GM12872 (cell line): ENCODE results near the gene CEP63.

Source experiments
- CTCF ChIP-seq: IDR thresholded peaks from 3 replicates; pipeline ENCODE4 v1.5.1; 2011; ENCODE audit warnings: low read depth, mild to moderate bottlenecking, low read length, moderate library complexity; ENCODE audit not compliant: insufficient read depth

CEP63 gene

GRCh38 chr3:134610432-134611385 lies 124.9 kb downstream of the CEP63 start:
- no peak for TF ChIP-seq CTCF

- no peak for TF ChIP-seq CTCF
Observed at GRCh38 chr3:134611516-134611915, 125.7 kb downstream of the CEP63 start.

- TF ChIP-seq CTCF, result no peak
Observed at GRCh38 chr3:134613006-134613520, 127.2 kb downstream of the CEP63 start.

- TF ChIP-seq CTCF, result no peak
Observed at GRCh38 chr3:134614955-134615354, 129.1 kb downstream of the CEP63 start.

GRCh38 chr3:134615743-134616142 lies 129.9 kb downstream of the CEP63 start:
- TF ChIP-seq CTCF, result no peak

- no peak for TF ChIP-seq CTCF
Observed at GRCh38 chr3:134617608-134618477, 132.0 kb downstream of the CEP63 start.
